Pancreas (tissue), 10 donors: ENCODE data around the gene CCSER1. TPM values are rescaled to one million over a fixed set of nuclear protein-coding genes. Genes with fewer than 3 reads are reported as not detected.

ENCODE experiments used
- ATAC-seq, 4 donors: fragments of 200-7000 bp; cut with Tn5 transposase; one replicate each; pipeline versions ENCODE4 v1.8.0 to v1.9.1; 2020; ENCODE audit warnings: mild to moderate bottlenecking in 4 of 4, moderate library complexity in 4 of 4
- DNase-seq, 6 donors: peaks; one replicate each; pipeline ENCODE4 v3.0.0-alpha.2; 2020
- FAIRE-seq: peaks from 2 replicates; lab custom pipeline; 2012; peaks lifted over from hg19 to GRCh38; lab: Jason Lieb, UNC
- H3K27ac ChIP-seq, 4 donors: fragments of 200-600 bp; sonication (generic); 1 replicate in 3 of 4; 2 replicates in 1 of 4; pipeline versions ENCODE4 v1.5.0 to v1.8.0; 2020
- H3K27me3 ChIP-seq, 4 donors: fragments of 200-600 bp; one replicate each; pipeline ENCODE4 v1.8.0; 2021
- H3K36me3 ChIP-seq, 3 donors: fragments of 200-600 bp; sonication (generic) in 1 of 3; one replicate each; pipeline versions ENCODE4 v1.5.0 to v1.8.0; 2020 to 2021
- H3K4me1 ChIP-seq, 3 donors: fragments of 200-600 bp; one replicate each; pipeline ENCODE4 v1.8.0; 2021
- H3K4me3 ChIP-seq, 4 donors: fragments of 200-600 bp; sonication (generic) in 2 of 4; one replicate each; pipeline versions ENCODE4 v1.5.0 to v1.8.0; 2020 to 2021
- H3K9me3 ChIP-seq, 4 donors: fragments of 200-600 bp; one replicate each; pipeline ENCODE4 v1.8.0; 2021
- WGBS, 2 donors: extraction: QIAGEN DNeasy Blood & Tissue Kit; methylation state at CpG; one replicate each; pipeline ENCODE4 v1.1.7; 2013; 5-methylcytosine and 5-hydroxymethylcytosine counted together
- intact Hi-C, 3 donors: fragments of 100-400 bp; cut with DNase I; formaldehyde crosslinking; loops; one replicate each; pipeline versions ENCODE4 v1.11.1 to v1.14.2; 2022
- polyA plus RNA-seq, 2 donors: library from polyadenylated mRNA; stranded (reverse); fragments of 200-250 nt; gene quantifications; one replicate each; pipeline ENCODE4 v1.2.3, GENCODE V29; 2013
- total RNA-seq, 6 donors: library from RNA; stranded (reverse); fragmentation: NEBNext Ultra II Directional in 4 of 6; extraction: Animal tissue kit (Norgen Biotek cat#: 25700) in 4 of 6; gene quantifications; one replicate each; pipeline versions ENCODE4 v1.2.1 to v1.2.4, GENCODE V29; 2021 to 2023
- TF ChIP-seq, protein P1 (sequence below), 4 donors: fragments of 200-600 bp; sonication (generic) in 3 of 4; IDR thresholded peaks; one replicate each; pipeline versions ENCODE4 v1.5.0 to v1.8.0; 2021; ENCODE audit warnings: antibody characterized with exemption in 4 of 4
- donor health status: healthy with polysubstance abuse.
- donor health status: DM: no; HTN: no; CAD: no; lungs with moderate emphysema.
- donor health status: DM: no; HTN: no; CAD: no.
- donor health status: control.
- donor health status: control.
- donor health status: Bipolar disorder and iron deficiency.
- donor health status: DM: yes; HTN: yes; CAD: no.
- donor health status: DM: no; HTN: no; CAD: no.
- donor health status: DM: no; HTN: no; CAD: no.
- donor health status: DM: yes; HTN: yes; CAD: no.

The CCSER1 gene
- total and polyA plus RNA-seq, 8 donors, result 0.99 to 12.7 (median 5.1) TPM

DNA sequence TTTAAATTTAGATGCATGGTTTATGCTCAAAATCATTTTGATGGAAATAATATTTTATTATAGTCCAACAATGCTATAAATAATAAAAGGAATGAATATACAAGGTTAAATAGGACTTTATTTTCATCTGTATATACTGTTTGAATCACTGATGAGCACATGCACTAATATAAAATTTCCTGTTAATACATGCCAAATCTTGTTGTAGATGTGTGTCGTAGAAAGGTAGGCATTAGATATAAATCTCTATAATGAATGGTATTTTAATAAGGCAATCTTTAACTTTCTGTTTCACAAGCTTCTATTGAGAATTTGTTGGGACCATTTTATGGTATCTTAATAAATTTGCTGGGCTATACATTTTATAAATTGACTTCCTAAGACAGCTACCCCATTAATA lies 868.8 kb downstream of the CCSER1 start:
- Histone ChIP-seq H3K9me3 (no peaks in the 10 kb centered on the region), H3K27me3 (no peaks in the 10 kb centered on the region), H3K27ac (no peak overlapping the region), H3K4me1 (no peaks in the 10 kb centered on the region), H3K36me3 (no peaks in the 10 kb centered on the region), H3K4me3 (no peak overlapping the region)
- TF ChIP-seq, protein P1, sequence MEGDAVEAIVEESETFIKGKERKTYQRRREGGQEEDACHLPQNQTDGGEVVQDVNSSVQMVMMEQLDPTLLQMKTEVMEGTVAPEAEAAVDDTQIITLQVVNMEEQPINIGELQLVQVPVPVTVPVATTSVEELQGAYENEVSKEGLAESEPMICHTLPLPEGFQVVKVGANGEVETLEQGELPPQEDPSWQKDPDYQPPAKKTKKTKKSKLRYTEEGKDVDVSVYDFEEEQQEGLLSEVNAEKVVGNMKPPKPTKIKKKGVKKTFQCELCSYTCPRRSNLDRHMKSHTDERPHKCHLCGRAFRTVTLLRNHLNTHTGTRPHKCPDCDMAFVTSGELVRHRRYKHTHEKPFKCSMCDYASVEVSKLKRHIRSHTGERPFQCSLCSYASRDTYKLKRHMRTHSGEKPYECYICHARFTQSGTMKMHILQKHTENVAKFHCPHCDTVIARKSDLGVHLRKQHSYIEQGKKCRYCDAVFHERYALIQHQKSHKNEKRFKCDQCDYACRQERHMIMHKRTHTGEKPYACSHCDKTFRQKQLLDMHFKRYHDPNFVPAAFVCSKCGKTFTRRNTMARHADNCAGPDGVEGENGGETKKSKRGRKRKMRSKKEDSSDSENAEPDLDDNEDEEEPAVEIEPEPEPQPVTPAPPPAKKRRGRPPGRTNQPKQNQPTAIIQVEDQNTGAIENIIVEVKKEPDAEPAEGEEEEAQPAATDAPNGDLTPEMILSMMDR (IDR thresholded peaks at IDR 0.05), result no peak
- WGBS, 2 donors, result 86 to 91% methylated on average over 1 of the region's 1 CpG
- intact Hi-C loops, result no loop called here
- ATAC-seq, result no peak
- no peak for DNase-seq
- no peak for FAIRE-seq

DNA sequence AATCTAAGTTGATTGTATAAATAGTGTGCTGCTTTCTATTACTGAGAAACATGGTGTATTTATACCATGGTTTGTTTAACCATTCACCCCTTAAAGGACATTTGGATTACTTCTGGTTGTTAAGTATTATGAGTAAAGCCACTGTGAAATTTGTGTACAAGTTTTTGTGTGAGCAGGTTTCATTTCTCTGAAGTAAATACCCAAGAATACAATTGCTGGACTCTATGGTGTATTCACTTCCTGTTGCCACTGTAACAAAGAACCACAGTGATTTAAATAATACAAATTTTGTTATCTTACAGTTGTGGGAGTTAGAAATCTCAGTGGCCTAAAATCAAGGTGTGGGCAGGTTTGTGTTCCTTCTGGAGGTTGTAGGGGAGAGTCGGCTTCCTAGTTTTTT lies 869.6 kb downstream of the CCSER1 start:
- no peak for FAIRE-seq
- no peaks in the 10 kb centered on the region for H3K27me3 ChIP-seq
- H3K4me3 ChIP-seq, result no peak overlapping the region
- H3K27ac ChIP-seq, result no peak overlapping the region
- H3K4me1 ChIP-seq, result no peaks in the 10 kb centered on the region
- no peaks in the 10 kb centered on the region for H3K9me3 ChIP-seq
- WGBS, 2 donors, result 88 to 100% methylated on average over 1 of the region's 1 CpG
- TF ChIP-seq, protein P1 (IDR thresholded peaks at IDR 0.05), result no peak
- no peaks in the 10 kb centered on the region for H3K36me3 ChIP-seq
- intact Hi-C loops, result no loop called here
- DNase-seq, result no peak
- no peak for ATAC-seq

DNA sequence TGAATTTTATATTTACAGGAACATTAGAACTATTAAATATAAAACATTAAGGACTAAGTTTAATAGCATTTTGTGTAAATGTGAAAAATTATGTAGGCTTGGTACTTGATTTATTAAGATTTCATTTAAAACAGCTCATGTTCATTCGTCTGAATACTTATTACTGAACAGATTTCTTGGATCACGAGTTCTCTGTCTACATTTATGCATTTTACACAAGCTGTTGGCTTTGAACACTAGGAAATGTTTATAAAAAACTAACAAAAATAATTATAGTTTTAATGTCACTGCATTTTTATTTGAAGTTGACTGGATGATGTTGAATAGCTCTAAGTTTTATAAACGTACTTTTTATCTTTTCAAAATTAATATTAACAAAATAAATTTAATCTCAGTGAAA lies 888.7 kb downstream of the CCSER1 start:
- TF ChIP-seq, protein P1 (IDR thresholded peaks at IDR 0.05), result no peak
- 74 to 80% methylated on average over 3 of the region's 3 CpGs for WGBS, 2 donors
- intact Hi-C loops, result no loop called here
- ATAC-seq (no peak), DNase-seq (no peak), FAIRE-seq (peak; percentile 23)
- Histone ChIP-seq H3K36me3 (no peaks in the 10 kb centered on the region), H3K4me1 (no peaks in the 10 kb centered on the region), H3K27ac (no peak overlapping the region), H3K9me3 (no peaks in the 10 kb centered on the region), H3K4me3 (no peak overlapping the region), H3K27me3 (no peaks in the 10 kb centered on the region)

DNA sequence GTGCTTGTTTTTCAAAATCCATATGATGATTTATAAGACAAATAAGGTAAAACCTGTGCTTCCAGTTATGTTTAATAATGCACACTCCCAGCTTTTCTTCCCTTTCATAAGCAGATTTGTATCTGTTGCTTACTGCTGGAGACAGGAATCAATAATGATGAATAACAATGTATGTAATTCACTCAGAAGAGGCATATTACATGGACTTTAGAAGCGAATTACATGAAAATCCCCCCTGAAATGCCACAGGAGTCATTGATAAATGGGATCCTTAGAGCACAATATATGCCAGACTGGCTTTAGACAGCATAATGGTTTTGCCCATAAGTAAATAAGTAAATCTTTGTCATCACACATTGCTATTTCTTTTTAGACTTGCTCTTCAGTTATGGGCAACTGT lies 892.3 kb downstream of the CCSER1 start:
- DNase-seq (no peak), FAIRE-seq (no peak), ATAC-seq (no peak)
- Histone ChIP-seq H3K9me3 (no peaks in the 10 kb centered on the region), H3K27ac (no peak overlapping the region), H3K4me3 (no peak overlapping the region), H3K27me3 (no peaks in the 10 kb centered on the region), H3K4me1 (no peaks in the 10 kb centered on the region), H3K36me3 (no peaks in the 10 kb centered on the region)
- WGBS, 2 donors, result 74 to 78% methylated on average over 1 of the region's 1 CpG
- intact Hi-C loops, result no loop called here
- TF ChIP-seq, protein P1 (IDR thresholded peaks at IDR 0.05), result no peak

DNA sequence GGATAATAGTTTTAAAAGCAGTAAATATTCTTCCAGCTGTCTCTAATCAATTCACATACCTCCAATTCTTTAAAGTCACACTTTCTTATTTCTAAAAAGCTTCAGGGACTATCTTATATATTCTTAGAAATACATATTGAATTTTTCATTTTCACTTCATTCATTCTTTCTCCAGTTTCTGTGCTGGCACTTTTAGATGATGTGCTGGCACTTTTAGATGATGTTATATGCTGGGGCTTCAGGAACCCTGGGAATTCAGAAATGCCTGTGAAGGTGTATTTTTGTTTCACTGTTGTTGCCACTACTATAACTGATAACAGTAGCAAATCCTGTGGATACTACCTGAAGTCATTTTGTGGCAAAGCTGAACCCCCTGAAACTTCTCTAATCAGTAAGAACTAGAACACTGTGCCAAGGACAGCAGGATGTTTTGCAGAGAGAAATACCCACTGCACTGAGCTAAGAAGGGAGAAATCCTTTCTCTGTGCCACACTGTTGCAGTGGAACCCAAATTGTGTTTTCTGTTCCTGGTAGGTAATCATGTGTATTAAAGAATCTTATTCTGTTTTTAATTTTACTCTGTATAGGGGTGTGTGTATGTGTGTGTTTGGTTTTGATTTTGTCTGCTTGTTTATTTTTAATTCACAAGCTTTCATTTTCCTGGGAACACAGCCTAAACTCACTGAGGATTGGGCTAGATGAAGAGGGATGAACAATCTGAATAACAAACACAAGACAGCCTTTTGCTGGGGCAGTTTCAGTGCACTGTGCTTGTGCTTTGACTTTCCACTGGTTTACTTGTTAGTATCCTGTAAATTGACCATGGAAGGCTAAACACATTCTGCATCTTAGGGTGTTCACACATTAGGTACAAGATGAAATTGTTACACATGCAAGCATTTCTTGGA lies 898.3 kb downstream of the CCSER1 start:
- H3K27ac ChIP-seq, result no peak overlapping the region
- TF ChIP-seq, protein P1 (IDR thresholded peaks at IDR 0.05), result no peak
- H3K4me3 ChIP-seq, result no peak overlapping the region
- no peak for ATAC-seq
- H3K36me3 ChIP-seq, result no peaks in the 10 kb centered on the region
- H3K27me3 ChIP-seq, result no peaks in the 10 kb centered on the region
- FAIRE-seq, result no peak
- H3K4me1 ChIP-seq, result no peaks in the 10 kb centered on the region
- no peak for DNase-seq
- no peaks in the 10 kb centered on the region for H3K9me3 ChIP-seq
- intact Hi-C loops, result no loop called here
